ENCODE data around the gene TNRC18.

Gene TNRC18

DNA sequence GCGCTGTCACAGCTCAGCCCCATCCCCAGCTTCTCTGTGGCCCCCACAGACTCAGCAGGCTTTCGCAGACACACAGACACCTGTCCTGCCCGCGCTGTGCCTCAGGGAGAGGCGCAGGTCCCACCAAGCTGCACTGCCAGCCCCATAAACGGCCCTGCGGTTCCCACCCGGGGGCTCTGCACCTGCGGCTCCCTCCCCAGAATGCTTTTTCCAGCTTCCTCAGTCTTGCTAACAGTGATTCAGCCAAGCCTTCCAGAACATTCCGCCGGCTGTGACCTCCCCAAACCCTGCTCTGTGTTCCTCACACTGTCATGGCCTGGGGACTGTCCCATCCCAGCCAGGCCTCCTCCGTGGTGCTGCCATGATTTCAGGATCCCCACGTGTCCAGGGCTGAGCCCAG lies 27.8 kb upstream of the TNRC18 start:
- no peak for DNase-seq (ENCODE audit: low read depth)

DNA sequence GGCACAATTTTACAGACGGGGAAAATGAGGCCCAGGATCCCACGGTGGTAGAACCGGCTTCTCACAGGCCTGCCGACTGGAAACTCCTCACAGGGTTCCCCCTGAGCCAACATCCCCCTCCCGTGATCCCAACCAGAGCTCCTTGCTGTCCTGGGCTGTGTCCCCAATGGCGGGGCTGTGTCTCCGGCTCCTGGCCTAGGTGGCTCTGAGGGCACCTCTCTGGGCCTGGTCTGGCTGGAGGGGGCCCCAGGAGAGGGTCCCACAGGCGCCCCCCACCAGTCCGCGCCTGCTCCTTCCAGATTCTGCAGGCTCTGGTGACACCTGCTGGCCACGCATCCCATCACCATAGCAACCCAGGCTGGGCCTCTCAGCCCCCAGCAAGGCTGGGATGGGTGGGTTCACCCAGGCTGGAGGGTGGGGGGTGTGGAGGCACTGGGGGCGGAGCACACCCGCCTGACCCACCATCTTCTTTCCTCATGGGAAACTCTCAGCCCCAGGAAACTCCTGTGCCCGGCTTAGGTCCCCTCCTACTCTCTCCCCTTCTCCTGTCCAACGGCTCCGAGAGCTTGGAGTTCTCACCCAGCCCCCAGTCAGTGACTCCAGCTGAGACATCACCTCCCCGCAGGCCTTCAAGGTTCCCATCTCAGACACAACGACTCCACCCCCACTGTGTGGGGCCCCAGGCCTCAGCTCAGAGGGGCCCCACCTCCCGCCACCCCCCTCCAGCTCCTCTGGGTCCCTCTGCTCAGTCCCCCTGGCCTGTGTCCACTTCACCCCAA lies 27.1 kb upstream of the TNRC18 start:
- DNase-seq (ENCODE audit: low read depth): no peak

DNA sequence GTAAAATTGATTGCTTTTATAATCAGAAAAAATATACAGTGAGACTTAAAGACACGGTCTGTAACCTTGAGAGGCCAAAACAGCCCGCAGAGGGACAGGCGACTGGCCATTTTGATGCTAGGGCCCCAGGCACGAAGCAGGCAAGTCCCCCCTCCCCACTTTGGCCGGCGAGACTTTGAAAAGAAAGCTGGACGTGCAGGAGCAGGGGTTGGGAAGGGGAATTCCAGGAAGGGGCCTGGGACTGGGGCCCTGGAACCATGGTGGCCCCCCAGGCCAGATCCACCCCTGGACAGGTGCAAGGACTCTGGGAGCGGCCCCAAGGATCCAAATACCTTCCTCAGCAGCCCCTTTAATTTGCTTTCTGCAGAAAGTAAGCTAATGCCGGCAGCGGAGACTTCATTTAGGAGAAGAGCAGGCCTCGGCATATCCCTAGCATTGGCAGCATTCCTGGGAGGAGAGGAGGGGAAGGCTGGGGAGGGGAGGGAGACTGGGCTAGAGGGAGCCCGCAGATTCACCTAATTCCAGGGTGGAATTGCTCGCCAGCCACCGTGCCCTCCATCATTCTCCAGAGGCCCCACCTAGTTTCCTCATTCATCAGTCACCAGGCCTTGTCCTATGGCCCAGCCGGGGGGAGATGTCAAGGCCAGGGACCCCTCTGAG lies 24.9 kb upstream of the TNRC18 start:
- DNase-seq (ENCODE audit: low read depth): no peak

- no peak for DNase-seq (ENCODE audit: low read depth)
Observed at GRCh38 chr7:5445981-5446594, 22.5 kb upstream of the TNRC18 start.

GRCh38 chr7:5443678-5444077 lies 20.0 kb upstream of the TNRC18 start:
- no peak for DNase-seq (ENCODE audit: low read depth)

GRCh38 chr7:5442757-5443305 lies 19.2 kb upstream of the TNRC18 start:
- DNase-seq (ENCODE audit: low read depth): no peak

DNA sequence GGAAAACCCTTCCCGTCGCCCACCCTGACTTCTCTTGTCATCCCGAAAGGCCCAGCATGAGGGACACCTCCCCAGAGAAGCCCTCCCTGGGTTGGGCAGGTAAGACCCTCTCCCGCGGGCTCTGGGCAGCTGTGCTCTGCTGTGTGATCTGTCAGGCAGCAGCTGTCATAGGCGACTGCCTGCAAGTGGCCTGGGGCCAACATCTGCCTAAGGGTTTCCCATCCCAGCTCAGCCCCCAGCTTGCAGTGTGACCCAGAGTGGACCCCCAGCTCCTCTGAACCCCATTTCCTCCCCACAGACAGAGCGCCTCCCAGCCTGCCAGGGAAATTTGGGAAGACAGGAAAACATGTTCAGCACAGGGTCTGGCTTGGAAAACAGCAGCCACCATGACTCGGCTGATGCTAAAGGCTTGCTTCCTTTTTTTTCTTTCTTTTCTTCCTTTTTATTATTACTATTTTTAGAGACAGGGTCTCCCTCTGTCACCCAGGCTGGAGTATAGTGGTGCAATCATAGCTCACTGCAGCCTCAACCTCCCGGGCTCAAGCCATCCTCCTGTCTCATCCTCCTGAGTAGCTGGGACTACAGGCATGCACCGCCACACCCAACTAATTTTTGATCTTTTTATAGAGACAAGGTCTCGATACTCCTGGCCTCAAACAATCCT lies 18.3 kb upstream of the TNRC18 start:
- DNase-seq (ENCODE audit: low read depth): no peak

DNA sequence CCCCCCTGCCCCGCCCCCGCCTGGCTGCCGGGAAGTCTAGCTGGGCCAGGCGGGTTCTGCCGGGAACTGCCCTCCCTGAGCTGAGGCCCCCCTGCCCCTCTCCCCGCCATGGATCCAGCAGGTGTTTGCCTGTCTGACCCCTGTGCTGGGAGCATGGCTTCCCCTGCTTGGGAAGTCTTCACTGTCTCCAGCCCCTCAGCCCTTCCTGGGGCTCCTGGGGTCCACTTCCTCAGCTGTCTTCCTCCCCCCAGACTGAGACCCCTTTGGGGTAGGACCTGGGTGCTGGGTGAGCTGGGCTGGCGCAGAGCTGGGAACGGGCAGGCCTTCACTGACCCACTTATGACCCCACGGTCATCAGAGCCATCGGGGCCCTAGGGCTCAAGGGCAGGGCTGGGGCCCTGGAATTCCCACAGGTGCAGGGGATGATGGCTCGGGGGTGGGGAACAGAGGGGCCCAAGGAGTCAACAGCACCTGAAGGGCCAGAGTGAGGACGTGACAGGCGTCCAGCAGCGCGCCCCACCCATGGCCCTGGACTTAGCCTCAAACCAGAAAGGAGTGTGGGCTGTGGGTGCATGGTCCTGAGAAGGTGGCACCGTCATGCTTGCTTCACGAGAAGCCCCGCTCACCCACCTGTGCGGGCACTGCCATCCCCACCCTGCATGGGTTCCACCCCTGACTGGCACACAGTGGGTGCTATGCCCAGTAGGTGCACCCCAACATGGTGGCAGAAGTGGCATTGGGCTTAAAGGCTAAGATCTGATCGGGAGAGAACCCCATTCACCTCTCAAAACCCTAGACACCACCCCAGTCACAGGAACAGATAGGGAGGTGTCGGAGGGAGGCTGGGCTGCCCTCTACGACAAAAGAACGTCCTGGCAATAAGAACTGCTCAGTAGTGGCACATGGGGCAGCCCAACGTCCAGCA lies 16.2 kb upstream of the TNRC18 start:
- DNase-seq (ENCODE audit: low read depth): no peak

DNA sequence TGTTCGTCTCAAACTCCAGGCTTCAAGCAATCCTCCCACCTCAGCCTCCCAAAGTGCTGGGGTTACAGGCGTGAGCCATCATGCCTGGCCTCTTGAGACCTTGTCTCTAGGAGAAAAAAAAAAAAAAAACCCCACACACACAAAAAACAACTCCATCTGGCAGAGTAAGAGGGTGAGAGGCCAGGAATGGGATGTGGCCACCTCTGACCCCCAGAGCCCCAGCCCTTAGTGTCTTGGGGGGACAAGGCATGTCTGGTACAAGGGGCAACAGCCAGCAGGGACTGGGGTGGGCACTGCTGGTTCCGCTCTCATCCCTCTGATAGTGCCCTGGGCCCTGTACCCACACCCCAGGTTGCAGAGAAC lies 15.6 kb upstream of the TNRC18 start:
- no peak for DNase-seq (ENCODE audit: low read depth)

- DNase-seq (ENCODE audit: low read depth): no peak
Observed at GRCh38 chr7:5437987-5438386, 14.4 kb upstream of the TNRC18 start.

DNA sequence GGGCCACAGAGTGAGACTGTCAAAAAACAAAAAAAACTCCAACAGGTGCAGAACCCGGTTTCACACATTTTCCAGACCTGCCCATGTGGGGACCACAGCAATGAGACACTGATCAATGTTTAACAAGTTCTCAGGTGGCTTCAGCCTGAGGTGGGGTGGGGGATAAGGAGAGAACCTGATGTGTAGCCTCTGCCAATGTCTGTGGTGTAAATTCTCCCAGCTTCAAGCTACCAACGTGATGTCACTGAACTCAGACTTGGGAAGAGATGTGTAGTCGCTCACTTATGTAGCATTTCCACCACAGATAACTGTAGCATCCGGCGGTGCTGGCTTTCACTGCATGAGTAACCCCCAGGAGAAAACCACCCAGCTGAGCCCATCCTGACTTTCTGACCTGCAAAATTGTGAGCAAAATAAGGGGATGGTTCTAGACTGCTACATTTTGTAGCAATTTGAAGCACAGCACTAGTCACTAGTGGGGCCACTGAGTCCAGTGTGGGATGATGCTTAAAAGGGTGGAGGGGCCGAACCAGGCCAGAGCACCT lies 13.8 kb upstream of the TNRC18 start:
- DNase-seq (ENCODE audit: low read depth): no peak

DNA sequence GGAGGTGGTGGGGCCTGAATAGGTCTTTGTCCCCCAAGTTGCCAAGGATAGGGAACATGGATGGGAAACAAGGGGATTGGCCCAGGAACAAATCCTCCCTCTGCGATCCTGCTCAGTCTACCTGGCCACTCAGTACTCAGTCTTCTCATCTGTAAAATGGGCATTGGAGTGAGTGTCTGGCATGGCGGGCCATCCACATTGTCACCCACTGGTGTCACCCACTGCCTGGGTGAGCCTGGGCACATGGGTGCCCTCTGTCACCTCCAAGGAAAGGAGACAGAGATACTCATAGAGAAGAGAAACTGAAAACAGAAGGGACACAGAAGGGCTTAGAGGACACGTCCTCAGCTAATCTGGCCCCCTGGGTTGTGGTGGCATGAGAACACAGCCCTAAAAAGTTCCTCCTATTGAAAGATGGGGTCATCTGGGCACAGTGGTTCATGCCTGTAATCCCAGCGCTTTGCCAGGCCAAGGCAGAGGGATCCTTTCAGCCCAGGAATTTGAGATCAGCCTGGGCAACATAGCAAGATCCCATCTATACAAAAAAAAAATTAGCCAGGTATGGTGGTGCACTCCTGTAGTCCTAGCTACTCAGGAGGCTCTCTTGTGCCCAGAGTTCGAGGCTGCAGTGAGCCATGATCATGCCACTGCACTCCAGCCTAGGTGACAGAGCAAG lies 12.5 kb upstream of the TNRC18 start:
- DNase-seq (ENCODE audit: low read depth): no peak

- DNase-seq (ENCODE audit: low read depth): no peak
Observed at GRCh38 chr7:5435291-5436002, 11.8 kb upstream of the TNRC18 start.

DNA sequence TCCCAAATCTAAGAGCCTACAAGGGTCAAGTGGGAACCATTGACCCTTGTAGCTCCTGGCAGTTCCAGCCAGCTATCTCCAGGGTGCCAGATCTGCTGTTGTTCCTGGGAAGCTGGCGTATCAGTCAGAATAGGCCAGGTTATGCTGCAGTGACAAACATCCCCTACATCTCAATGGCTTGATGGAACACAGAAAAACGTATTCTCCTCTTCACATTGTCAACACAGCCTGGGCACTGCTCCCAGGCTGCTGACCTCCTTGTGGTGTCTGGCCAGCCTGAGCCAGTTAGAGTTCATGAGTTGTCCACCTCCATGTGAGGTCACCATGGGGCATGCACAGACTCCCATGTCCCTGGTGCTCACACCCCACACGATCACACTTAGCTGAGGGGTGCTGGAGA lies 9.5 kb upstream of the TNRC18 start:
- no peak for DNase-seq (ENCODE audit: low read depth)

DNA sequence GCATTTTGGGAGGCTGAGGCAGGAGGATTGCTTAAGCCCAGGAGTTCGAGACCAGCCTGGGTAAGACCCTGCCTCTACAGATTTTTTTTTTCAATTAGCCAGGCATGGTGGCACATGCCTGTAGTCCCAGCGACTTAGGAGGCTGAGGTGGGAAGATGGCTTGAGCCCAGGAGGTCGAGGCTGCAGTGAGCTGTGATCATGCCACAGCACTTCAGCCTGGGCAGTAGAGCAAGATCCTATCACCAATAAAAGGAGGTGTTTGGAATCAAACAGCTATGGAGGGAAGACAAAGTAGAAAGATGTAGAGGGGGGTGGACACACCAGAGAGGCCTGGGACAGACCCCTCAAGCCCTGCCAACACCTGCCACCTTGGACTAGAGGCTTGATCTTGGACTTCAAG lies 9.1 kb upstream of the TNRC18 start:
- DNase-seq (ENCODE audit: low read depth): no peak

DNA sequence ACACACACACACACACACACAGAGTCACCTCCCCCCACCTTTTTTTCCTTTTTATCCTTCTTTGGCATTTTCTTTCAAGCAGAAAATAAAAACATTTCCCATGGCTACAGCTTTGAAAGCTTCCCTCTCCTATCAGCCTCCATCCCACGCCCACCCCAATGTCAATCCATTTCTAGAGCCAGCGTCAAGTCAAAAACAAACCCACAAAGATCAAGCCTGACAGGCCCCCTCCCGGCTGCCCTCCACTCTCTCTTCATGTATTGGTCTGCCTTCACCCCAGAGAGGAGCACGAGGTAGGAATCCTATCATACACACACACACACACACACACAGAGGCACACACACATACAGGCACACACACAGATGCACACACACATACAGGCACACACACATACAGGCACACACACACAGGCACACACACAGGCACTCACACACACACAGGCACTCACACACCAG lies 8.0 kb upstream of the TNRC18 start:
- DNase-seq (ENCODE audit: low read depth): no peak

DNA sequence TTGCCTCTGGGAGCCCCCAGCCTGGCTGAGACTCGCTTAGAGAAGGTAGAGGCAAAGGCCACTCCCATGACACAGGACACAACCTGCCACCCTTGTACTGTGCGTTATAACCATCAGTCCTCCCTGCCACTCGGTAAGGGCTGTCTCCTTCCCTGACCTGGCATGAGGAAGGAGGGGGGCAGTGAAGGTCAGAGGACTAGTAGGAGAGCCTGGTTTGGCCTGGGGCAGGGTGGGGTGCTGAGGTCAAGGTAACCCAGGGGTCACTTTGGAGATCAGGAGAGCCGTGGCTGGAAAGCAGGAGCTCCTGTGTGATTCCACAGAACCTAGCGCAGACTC lies 6.9 kb upstream of the TNRC18 start:
- no peak for DNase-seq (ENCODE audit: low read depth)

GRCh38 chr7:5429857-5430611 lies 6.4 kb upstream of the TNRC18 start:
- DNase-seq (ENCODE audit: low read depth): no peak

- DNase-seq (ENCODE audit: low read depth): no peak
Observed at GRCh38 chr7:5429253-5429856, 5.7 kb upstream of the TNRC18 start.
